ENCODE data around the gene MAGEF1.

GRCh38 chr3:184677344-184678316, 34.2 kb downstream of the MAGEF1 start:
- no peak for TF ChIP-seq CTCF (IDR thresholded peaks at IDR 0.05)
- no peak for TF ChIP-seq EZH2phosphoT487 (IDR thresholded peaks at IDR 0.05)
- TF ChIP-seq EZH2 (IDR thresholded peaks at IDR 0.05), result no peak
